AG08395 (cell line): Measurements from ENCODE around the gene TJP3.

ENCODE experiments used
- DNase-seq: peaks from one replicate; pipeline ENCODE4 v3.0.0; 2012; ENCODE audit warnings: mixed read lengths, low spot score

The TJP3 gene

GRCh38 chr19:3768015-3768747 is 60.0 kb downstream of the TJP3 start:
- no peak for DNase-seq

- no peak for DNase-seq
These were observed 60.5 kb downstream of the TJP3 start for GRCh38 chr19:3768748-3769099.

- no peak for DNase-seq
These were observed 61.3 kb downstream of the TJP3 start for GRCh38 chr19:3769494-3769893.

GRCh38 chr19:3770136-3770999 is 62.2 kb downstream of the TJP3 start:
- no peak for DNase-seq

- no peak for DNase-seq
These were observed 63.1 kb downstream of the TJP3 start for GRCh38 chr19:3771000-3771905.

GRCh38 chr19:3771906-3772455 is 63.8 kb downstream of the TJP3 start, which contains the start of gene RAX2:
Gene RAX2, minus strand, starts transcription at chr19:3772228. Its CDS starts 486 bp downstream, at chr19:3771742.
- DNase-seq: no peak

GRCh38 chr19:3773814-3774515 is 65.8 kb downstream of the TJP3 start:
- no peak for DNase-seq

- no peak for DNase-seq
These were observed 66.6 kb downstream of the TJP3 start for GRCh38 chr19:3774621-3775373.

- DNase-seq: no peak
These were observed 67.2 kb downstream of the TJP3 start for GRCh38 chr19:3775374-3775711.

GRCh38 chr19:3775831-3776230 is 67.6 kb downstream of the TJP3 start:
- no peak for DNase-seq

GRCh38 chr19:3776479-3777040 is 68.4 kb downstream of the TJP3 start:
- DNase-seq: no peak

GRCh38 chr19:3778104-3778867 is 70.1 kb downstream of the TJP3 start:
- DNase-seq: no peak

- DNase-seq: no peak
These were observed 70.9 kb downstream of the TJP3 start for GRCh38 chr19:3778899-3779723.

GRCh38 chr19:3780786-3781304 is 72.7 kb downstream of the TJP3 start:
- no peak for DNase-seq

- no peak for DNase-seq
These were observed 73.4 kb downstream of the TJP3 start for GRCh38 chr19:3781603-3782002.

- no peak for DNase-seq
These were observed 74.1 kb downstream of the TJP3 start for GRCh38 chr19:3782330-3782729.

- DNase-seq: no peak
These were observed 74.7 kb downstream of the TJP3 start for GRCh38 chr19:3782903-3783302.
